ENCODE results near the gene ABCB10.

GRCh38 chr1:229482511-229482910, 76.0 kb downstream of the ABCB10 start:
- TF ChIP-seq CTCF (IDR thresholded peaks at IDR 0.05) (no peak), POLR2A (IDR thresholded peaks at IDR 0.05) (no peak)

Data from Peyer's patch (tissue), 4 donors.